ENCODE results near the gene ANKRD24. TPM values are rescaled to one million over a fixed set of nuclear protein-coding genes. Genes with fewer than 3 reads are reported as not detected.

Gene ANKRD24
- total RNA-seq, 4 donors from 2014 or later = 0.88 to 1.2 (median 1.0) TPM

- DNase-seq (ENCODE audit: low spot score) (no peak), ATAC-seq (ENCODE audit: low FRiP score) (no peak)
- TF ChIP-seq CTCF (IDR thresholded peaks at IDR 0.05) = no peak
Observed at GRCh38 chr19:4161415-4162077, 20.9 kb upstream of the ANKRD24 start.

GRCh38 chr19:4164262-4164661 is 18.2 kb upstream of the ANKRD24 start:
- DNase-seq (ENCODE audit: low spot score) (no peak), ATAC-seq (ENCODE audit: low FRiP score) (no peak)
- no peak for TF ChIP-seq CTCF (IDR thresholded peaks at IDR 0.05)

- TF ChIP-seq CTCF (IDR thresholded peaks at IDR 0.05) = no peak
- no peak for ATAC-seq (ENCODE audit: low FRiP score)
- DNase-seq (ENCODE audit: low spot score) = no peak
Observed at GRCh38 chr19:4171676-4172075, 10.8 kb upstream of the ANKRD24 start.

- no peak for TF ChIP-seq CTCF (IDR thresholded peaks at IDR 0.05)
- ATAC-seq (ENCODE audit: low FRiP score) (peak; percentile 73), DNase-seq (ENCODE audit: low spot score) (peak; percentile 44)
Observed at GRCh38 chr19:4172861-4173473, 9.5 kb upstream of the ANKRD24 start.

- DNase-seq (ENCODE audit: low spot score) (no peak), ATAC-seq (ENCODE audit: low FRiP score) (no peak)
- TF ChIP-seq CTCF (IDR thresholded peaks at IDR 0.05) = no peak
Observed at GRCh38 chr19:4173479-4174212, 8.8 kb upstream of the ANKRD24 start.

GRCh38 chr19:4174213-4174894 is 8.1 kb upstream of the ANKRD24 start:
- TF ChIP-seq CTCF (IDR thresholded peaks at IDR 0.05) = no peak
- no peak for ATAC-seq (ENCODE audit: low FRiP score)
- DNase-seq (ENCODE audit: low spot score) = no peak
